ENCODE results near the gene NMRK1. TPM values are rescaled to one million over a fixed set of nuclear protein-coding genes. Genes with fewer than 3 reads are reported as not detected.

Gene NMRK1
- total RNA-seq, 1 donor from 2014 or later = 38.5 TPM

- DNase-seq = no peak
- Histone ChIP-seq H3K9me3 (no peaks in the 10 kb centered on the region), H3K27me3 (ENCODE audit: low read depth) (no peaks in the 10 kb centered on the region), H3K27ac (no peak overlapping the region), H3K36me3 (peaks cover 59% of the 10 kb centered on the region), H3K4me1 (no peaks in the 10 kb centered on the region), H3K4me3 (no peak overlapping the region)
- intact Hi-C loops (cut with DNase I) = no loop called here
- no peak for ATAC-seq
- no peak for TF ChIP-seq CTCF (IDR thresholded peaks at IDR 0.05)
Observed at GRCh38 chr9:75063556-75064305, 24.2 kb downstream of the NMRK1 start.

DNA sequence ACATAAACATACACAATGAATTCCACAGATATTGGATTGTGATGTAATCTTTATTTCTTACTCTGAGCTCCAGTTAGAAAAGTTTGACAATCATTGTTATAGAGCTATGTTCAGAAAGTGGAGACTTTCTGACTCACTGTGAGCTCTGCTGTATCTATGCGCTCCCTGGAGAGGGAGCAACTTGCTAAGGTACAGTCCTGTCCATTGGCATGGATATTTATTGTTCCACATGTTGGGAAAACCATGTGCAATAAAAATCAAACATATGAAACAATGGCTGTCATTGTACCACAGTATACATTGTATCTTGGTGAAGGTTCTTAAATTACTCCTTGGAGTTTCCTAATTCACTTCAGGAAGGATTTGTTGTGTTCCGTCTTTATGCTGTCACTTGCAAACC is 26.8 kb downstream of the NMRK1 start:
- ATAC-seq = no peak
- TF ChIP-seq CTCF (IDR thresholded peaks at IDR 0.05) = no peak

GRCh38 chr9:75054368-75055001 is 33.5 kb downstream of the NMRK1 start:
- no peak for TF ChIP-seq CTCF (IDR thresholded peaks at IDR 0.05)
- ATAC-seq (no peak), DNase-seq (no peak)
- no peaks in the 10 kb centered on the region for H3K9me3 ChIP-seq
- intact Hi-C loops (cut with DNase I) = no loop called here
- H3K27ac ChIP-seq = no peak overlapping the region
- no peaks in the 10 kb centered on the region for H3K27me3 ChIP-seq (ENCODE audit: low read depth)
- H3K4me3 ChIP-seq = no peak overlapping the region
- H3K36me3 ChIP-seq = no peaks in the 10 kb centered on the region
- no peaks in the 10 kb centered on the region for H3K4me1 ChIP-seq

More for the DNA sequence above, 26.8 kb downstream of the NMRK1 start:
- H3K4me3 ChIP-seq = no peak overlapping the region
- H3K4me1 ChIP-seq = no peaks in the 10 kb centered on the region
- H3K27me3 ChIP-seq (ENCODE audit: low read depth) = no peaks in the 10 kb centered on the region
- H3K9me3 ChIP-seq = no peaks in the 10 kb centered on the region
- no peak overlapping the region for H3K27ac ChIP-seq
- intact Hi-C loops (cut with DNase I) = no loop called here
- peaks cover 44% of the 10 kb centered on the region for H3K36me3 ChIP-seq
- DNase-seq = no peak

- Histone ChIP-seq H3K36me3 (no peaks in the 10 kb centered on the region), H3K4me1 (no peaks in the 10 kb centered on the region), H3K9me3 (no peaks in the 10 kb centered on the region), H3K27me3 (ENCODE audit: low read depth) (no peaks in the 10 kb centered on the region), H3K27ac (no peak overlapping the region), H3K4me3 (no peak overlapping the region)
- TF ChIP-seq CTCF (IDR thresholded peaks at IDR 0.05) = no peak
- intact Hi-C loops (cut with DNase I) = no loop called here
- ATAC-seq = no peak
- DNase-seq = no peak
Observed at GRCh38 chr9:75053869-75054268, 34.1 kb downstream of the NMRK1 start.

GRCh38 chr9:75051285-75051684 is 36.7 kb downstream of the NMRK1 start:
- Histone ChIP-seq H3K36me3 (no peaks in the 10 kb centered on the region), H3K4me3 (no peak overlapping the region), H3K27ac (no peak overlapping the region), H3K4me1 (no peaks in the 10 kb centered on the region), H3K9me3 (no peaks in the 10 kb centered on the region), H3K27me3 (ENCODE audit: low read depth) (no peaks in the 10 kb centered on the region)
- TF ChIP-seq CTCF (IDR thresholded peaks at IDR 0.05) = no peak
- DNase-seq (no peak), ATAC-seq (no peak)
- intact Hi-C loops (cut with DNase I) = no loop called here
